Measurements from ENCODE around the gene ECHS1.

GRCh38 chr10:133396035-133396624 is 23.0 kb upstream of the ECHS1 start:
- TF ChIP-seq EZH2 (IDR thresholded peaks at IDR 0.05) (no peak), CTCF (IDR thresholded peaks at IDR 0.05) (no peak), EZH2phosphoT487 (IDR thresholded peaks at IDR 0.05) (no peak)
